Amygdala (tissue), 56 donors: Measurements from ENCODE around the gene RUNX2.

Experiments
- DNase-seq, 56 donors: peaks; one replicate each; lab custom pipeline; 2025; lab: John Stamatoyannopoulos, UW

Gene RUNX2

GRCh38 chr6:45430590-45431202, 102.6 kb downstream of the RUNX2 start:
- DNase-seq: no peak

DNA sequence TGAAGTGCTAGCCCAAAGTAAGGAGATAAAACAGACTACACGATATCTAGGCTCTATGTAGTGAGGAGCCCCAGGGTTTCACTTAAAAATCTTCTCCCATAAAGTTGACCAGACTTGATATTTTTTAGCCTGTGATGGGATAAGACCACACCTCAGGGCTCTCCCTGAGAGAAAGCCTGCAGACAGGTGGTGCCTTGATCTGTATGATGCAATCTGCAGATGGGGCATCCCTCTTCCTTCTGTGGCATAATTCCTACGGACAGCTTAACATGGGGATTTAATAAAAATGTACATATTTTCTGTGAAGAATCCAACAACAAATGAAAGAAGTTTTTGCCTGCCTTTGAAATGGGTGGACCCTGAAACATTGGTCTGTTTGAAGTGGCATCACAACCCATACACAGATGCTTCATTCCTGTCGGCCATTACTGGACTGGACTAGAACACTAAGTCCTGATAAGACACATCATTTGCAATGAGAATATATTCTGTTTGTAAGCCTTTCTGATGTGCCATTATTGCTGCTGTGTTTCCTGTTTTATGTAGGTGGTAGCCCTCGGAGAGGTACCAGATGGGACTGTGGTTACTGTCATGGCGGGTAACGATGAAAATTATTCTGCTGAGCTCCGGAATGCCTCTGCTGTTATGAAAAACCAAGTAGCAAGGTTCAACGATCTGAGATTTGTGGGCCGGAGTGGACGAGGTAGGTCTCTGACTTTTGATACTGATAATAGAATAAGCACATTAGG, 103.4 kb downstream of the RUNX2 start:
- DNase-seq: no peak

DNA sequence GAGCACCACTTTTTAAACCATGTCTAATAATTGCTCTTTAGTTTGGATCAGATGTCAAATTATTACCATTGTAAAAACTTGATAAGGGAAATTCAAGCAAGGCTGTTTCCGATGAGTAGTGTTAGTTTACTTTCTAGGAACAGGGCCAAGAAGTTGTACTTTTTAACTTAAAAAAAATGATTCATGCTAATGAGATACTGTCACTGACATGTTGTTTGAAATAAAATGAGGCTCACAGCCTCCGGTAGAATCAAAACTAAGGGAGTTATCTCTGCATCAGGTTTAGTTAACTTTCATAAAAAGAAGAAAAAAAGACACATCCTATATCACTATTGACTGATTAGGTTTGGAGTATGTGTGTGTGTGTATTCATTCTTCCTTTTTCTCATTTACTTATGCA, 104.8 kb downstream of the RUNX2 start:
- no peak for DNase-seq

GRCh38 chr6:45433533-45434380, 105.6 kb downstream of the RUNX2 start:
- DNase-seq: no peak

DNA sequence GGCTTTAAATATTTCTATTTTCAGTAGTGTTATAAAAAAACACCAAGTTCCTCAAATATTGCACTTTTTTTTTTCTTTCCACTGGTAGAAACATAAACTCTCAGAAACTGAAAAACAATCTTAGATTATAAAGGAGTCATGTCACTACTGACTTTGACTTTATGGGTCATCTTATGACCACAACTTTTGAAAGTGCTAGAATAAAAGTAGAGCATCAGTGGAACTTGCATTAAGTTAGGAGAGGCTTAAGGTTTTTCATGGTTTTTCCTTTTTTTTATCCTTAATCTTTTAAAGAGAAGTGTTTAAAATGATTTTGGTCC, 106.2 kb downstream of the RUNX2 start:
- DNase-seq: no peak

GRCh38 chr6:45436544-45437438, 108.7 kb downstream of the RUNX2 start:
- DNase-seq: no peak

DNA sequence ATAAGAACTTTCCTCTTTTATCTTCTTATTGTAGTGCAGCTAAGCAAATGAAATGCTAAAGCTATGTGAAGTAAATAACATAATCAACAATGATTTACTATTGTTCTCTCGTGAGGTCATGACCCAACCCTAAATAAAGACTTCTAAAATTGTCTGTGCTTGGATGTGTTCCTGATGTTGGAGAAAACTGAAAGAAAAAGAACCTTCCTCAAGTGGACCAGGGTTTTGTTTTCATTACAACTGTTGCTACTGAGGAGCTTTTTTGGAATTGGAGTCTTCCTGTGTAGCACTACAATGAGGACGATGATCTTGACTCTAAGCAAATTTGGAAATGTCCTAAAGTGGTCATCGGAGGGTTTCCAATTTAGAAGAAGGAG, 109.3 kb downstream of the RUNX2 start:
- DNase-seq: no peak

- no peak for DNase-seq
These were observed 110.0 kb downstream of the RUNX2 start for GRCh38 chr6:45438151-45438550.

DNA sequence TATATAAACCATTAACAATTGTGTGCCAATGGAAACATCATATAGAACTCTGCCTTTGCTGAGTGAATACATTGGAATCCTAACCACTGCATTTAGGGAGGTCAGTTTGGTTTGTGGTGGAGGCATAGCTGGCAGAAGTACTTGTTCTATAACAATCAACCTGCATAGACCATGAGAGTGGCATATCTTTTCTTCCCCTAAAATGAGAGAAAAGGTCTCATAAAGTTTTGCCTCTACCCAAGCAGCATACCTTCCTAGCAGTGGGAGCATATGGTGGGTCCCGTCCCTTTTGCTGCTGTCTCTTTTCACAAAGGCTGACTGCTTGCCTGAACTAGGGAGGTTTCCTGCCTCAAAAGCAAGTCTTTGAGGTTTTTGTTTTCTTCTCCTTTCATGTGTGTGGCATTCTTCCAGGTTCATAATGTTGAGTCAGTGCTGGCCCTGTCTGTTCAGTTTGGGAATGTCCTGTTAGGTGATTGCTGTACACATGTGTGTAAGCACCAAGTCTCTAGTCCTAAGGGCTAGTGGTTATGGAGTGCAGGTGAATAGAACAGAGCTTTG, 110.8 kb downstream of the RUNX2 start:
- no peak for DNase-seq

GRCh38 chr6:45439459-45439858, 111.3 kb downstream of the RUNX2 start:
- DNase-seq: no peak

- no peak for DNase-seq
These were observed 111.8 kb downstream of the RUNX2 start for GRCh38 chr6:45439861-45440388.

- DNase-seq: no peak
These were observed 113.8 kb downstream of the RUNX2 start for GRCh38 chr6:45441851-45442453.

- no peak for DNase-seq
These were observed 114.6 kb downstream of the RUNX2 start for GRCh38 chr6:45442716-45443115.

- DNase-seq: no peak
These were observed 117.2 kb downstream of the RUNX2 start for GRCh38 chr6:45445364-45445748.

DNA sequence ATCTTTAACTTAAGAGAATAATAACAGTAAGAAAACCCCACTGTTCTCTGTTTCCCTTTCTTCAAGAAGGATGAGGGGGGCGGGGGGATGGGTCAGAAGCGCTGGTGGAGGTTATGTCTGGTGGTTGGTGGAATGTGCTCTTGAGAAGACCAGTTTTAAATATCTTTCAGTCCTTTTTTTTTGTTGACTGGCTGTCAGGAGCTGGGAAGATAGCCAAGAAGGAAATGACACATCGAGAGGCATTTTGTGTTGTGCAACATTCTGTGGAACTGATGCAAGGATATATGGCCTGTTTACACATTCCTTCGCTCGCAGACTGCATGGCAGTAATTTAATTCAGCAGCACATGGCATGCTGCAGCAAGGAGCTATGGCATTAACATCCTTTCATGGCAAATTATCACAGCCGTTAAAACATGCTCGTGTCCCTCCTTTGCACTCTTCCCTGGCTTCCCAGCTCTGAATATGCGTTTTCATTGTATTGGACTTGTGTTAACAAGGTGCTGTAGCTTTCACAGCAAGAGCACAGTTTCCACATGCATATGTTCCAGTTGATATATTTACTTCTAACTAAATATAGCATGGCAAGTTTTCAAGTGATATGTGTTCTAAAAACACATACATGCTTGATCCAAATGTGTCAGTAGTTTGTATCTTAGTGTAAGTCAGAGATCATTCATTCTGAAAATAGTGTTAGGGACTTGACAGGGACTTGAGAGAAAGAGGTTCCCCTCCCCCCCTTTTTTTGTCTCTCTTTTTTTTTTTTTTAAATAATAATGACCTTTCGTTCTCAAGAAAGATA, 117.8 kb downstream of the RUNX2 start:
- DNase-seq: peak in 28 of 56 donors; percentile 1 to 70 (median 18)

DNA sequence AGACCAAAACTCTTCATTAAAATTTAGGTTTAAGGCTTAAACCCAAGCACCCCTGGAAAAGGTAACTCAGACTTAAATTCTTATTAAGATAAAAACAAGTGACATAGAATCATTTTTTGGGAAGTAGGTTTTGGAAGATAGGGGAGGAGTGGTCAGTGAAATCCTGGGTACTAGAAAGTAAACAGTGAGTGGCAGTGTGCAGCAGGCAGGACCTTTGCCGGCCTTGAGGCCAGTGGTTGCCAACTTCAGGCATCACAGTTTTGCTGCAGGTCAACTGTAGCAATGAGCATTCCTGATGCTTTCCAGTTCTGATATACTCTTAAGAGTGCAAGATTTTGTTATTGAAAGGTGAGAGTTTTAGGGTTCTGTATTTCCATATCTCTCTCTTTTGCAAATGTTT, 118.9 kb downstream of the RUNX2 start:
- no peak for DNase-seq

GRCh38 chr6:45447716-45448115, 119.6 kb downstream of the RUNX2 start:
- no peak for DNase-seq

DNA sequence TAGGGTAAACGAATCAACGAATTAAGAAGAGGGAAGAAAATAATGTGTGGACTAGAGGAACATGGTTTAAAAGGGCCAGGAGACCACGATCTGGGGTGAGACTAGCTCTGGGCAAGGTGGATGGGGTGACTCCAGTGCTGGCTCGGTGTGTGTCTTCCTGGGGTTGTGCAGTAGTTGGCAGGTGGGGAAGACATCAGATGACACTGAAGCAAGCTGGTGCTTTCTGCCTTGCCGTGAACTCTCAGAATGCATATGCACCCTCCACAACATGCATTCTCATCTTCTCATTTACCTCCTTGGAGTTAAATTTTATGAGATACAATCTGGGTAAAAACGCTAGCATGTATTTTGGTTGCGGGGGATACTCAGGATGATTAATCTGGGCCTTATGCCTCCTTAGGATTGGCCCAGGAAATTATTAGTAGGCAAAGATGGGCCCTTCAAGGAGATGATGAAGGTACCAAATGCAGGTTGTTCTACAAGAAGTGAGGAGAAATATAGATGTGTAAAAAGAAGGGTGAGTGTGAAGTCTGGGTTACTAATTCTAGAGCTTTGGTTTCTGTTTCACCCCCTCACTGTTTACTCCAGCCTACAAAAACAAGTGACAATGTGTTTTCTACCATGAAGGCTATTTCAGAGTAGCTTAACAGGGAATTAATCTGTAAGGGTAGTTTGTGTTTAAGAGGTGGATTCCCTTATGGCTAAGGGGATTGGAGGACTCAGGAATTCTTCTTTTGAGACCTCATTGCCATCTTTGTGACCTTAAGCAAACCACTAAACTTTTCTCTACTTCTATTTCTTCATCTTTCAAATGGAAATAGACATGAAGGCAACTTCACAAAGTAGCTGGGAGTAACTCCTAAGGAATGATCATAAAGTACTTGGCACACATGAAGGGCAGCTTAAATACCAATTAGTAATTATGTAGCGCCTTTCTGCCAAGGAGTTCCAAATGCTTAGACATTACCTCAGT, 120.6 kb downstream of the RUNX2 start:
- no peak for DNase-seq
